Spleen (tissue), 7 donors: Measurements from ENCODE around the gene CUL3.

ENCODE experiments used
- POLR2A ChIP-seq, 3 donors: fragments of 450-650 bp; IDR thresholded peaks; one replicate each; pipeline ENCODE4 v1.5.1; 2017; ENCODE audit warnings: antibody characterized with exemption in 3 of 3, mild to moderate bottlenecking in 1 of 3
- POLR2AphosphoS5 ChIP-seq, 3 donors: sonication (generic); formaldehyde crosslinking; IDR thresholded peaks; one replicate each; pipeline ENCODE4 v1.5.1; 2017; ENCODE audit warnings: antibody characterized with exemption in 3 of 3
- TF ChIP-seq, protein P1 (sequence below), 11 experiments: fragments of 200-600 bp in 7 of 11; fragments of 450-650 bp in 4 of 11; sonication (generic) in 4 of 11; IDR thresholded peaks in 8 of 11; conservative IDR thresholded peaks in 3 of 11; 1 replicate in 7 of 11; 2 replicates in 4 of 11; pipeline versions ENCODE4 v1.4.0 to v1.8.0; 2016 to 2021; ENCODE audit warnings: antibody characterized with exemption in 11 of 11, inconsistent platforms in 4 of 11, mild to moderate bottlenecking in 1 of 11
- donor health status: DM: no; HTN: no; CAD: no; lungs with moderate emphysema.
- donor health status: DM: no; HTN: no; CAD: no.
- donor health status: DM: no; HTN: no; CAD: no.

DNA sequence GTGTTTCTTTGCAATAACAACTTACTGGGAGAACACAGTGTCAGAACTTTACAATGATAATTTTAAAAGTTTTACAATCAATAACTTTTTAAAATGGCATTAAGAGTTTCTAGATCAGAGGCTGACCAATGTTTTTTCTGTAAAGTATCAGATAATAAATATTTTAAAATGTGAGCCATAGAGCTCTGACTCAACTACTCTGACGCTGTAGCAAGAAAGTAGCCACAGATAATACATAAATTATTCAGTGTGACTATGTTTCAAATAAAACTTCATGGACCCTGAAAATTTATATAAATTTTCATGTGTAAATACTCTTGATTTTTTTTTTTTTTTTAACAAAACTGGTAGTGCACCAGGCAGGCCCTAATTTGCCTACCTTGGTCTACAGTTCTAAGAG is 77.4 kb downstream of the CUL3 start:
- TF ChIP-seq POLR2A (IDR thresholded peaks at IDR 0.05) (no peak), POLR2AphosphoS5 (IDR thresholded peaks at IDR 0.05) (no peak)
- TF ChIP-seq, protein P1, sequence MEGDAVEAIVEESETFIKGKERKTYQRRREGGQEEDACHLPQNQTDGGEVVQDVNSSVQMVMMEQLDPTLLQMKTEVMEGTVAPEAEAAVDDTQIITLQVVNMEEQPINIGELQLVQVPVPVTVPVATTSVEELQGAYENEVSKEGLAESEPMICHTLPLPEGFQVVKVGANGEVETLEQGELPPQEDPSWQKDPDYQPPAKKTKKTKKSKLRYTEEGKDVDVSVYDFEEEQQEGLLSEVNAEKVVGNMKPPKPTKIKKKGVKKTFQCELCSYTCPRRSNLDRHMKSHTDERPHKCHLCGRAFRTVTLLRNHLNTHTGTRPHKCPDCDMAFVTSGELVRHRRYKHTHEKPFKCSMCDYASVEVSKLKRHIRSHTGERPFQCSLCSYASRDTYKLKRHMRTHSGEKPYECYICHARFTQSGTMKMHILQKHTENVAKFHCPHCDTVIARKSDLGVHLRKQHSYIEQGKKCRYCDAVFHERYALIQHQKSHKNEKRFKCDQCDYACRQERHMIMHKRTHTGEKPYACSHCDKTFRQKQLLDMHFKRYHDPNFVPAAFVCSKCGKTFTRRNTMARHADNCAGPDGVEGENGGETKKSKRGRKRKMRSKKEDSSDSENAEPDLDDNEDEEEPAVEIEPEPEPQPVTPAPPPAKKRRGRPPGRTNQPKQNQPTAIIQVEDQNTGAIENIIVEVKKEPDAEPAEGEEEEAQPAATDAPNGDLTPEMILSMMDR (IDR thresholded peaks at IDR 0.05 in 8 of 11, conservative IDR thresholded peaks at IDR 0.05 in 3 of 11): no peak
